HepG2 (cell line): ENCODE results near the gene TLDC2. TPM values are rescaled to one million over a fixed set of nuclear protein-coding genes. Genes with fewer than 3 reads are reported as not detected.
A peak's percentile ranks its signal among the peaks of the same experiment; 100 is the strongest.

Source experiments
- ATRX ChIP-seq: sonication (generic); formaldehyde crosslinking; IDR thresholded peaks from 2 replicates; pipeline ENCODE4 v1.4.0; 2020; ENCODE audit warnings: missing genetic modification reagents, borderline replicate concordance
- CENPX ChIP-seq: sonication (generic); formaldehyde crosslinking; IDR thresholded peaks from 2 replicates; pipeline ENCODE4 v1.9.0; 2021; ENCODE audit warnings: mild to moderate bottlenecking, missing genetic modification reagents, moderate library complexity
- CHD2 ChIP-seq: IDR thresholded peaks from 2 replicates; pipeline ENCODE4 v1.6.1; 2011; ENCODE audit warnings: low read depth, low read length, improper control_type of control experiment
- DNMT1 ChIP-seq: sonication (generic); formaldehyde crosslinking; IDR thresholded peaks from 2 replicates; pipeline ENCODE4 v1.5.1; 2020; ENCODE audit warnings: mild to moderate bottlenecking, missing genetic modification reagents
- GATAD2A ChIP-seq: IDR thresholded peaks from 2 replicates; pipeline ENCODE4 v1.6.1; 2016
- HNRNPH1 ChIP-seq: fragments of 200-400 bp; formaldehyde crosslinking; optimal IDR thresholded peaks from 2 replicates; pipeline ENCODE3; 2017; ENCODE audit warnings: mild to moderate bottlenecking, low read depth, low read length
- HNRNPK ChIP-seq: fragments of 200-400 bp; formaldehyde crosslinking; IDR thresholded peaks from 2 replicates; pipeline ENCODE4 v1.6.1; 2018; ENCODE audit warnings: low read length, low read depth, moderate library complexity, mild to moderate bottlenecking; ENCODE audit not compliant: poor library complexity, severe bottlenecking
- IRX3 ChIP-seq: sonication (generic); formaldehyde crosslinking; IDR thresholded peaks from 2 replicates; pipeline ENCODE4 v1.8.1; 2023; ENCODE audit warnings: mild to moderate bottlenecking, low read depth, missing genetic modification reagents, borderline replicate concordance
- KDM1A ChIP-seq: IDR thresholded peaks from 2 replicates; pipeline ENCODE4 v1.6.1; 2016; ENCODE audit warnings: missing compliant biosample characterization
- LCORL ChIP-seq, 2 experiments: fragments of 450-650 bp in 1 of 2; sonication (generic) in 1 of 2; formaldehyde crosslinking in 1 of 2; IDR thresholded peaks; 2 replicates each; pipeline versions ENCODE4 v1.5.0 to v1.6.1; 2017 to 2020; ENCODE audit warnings: antibody characterized with exemption in 1 of 2, missing genetic modification reagents in 1 of 2
- NCOR1 ChIP-seq: fragments of 200-600 bp; sonication (generic); IDR thresholded peaks from 2 replicates; pipeline ENCODE4 v1.7.0; 2017; ENCODE audit warnings: antibody characterized with exemption, low read length, borderline replicate concordance
- PBX2 ChIP-seq: IDR thresholded peaks from 2 replicates; pipeline ENCODE4 v1.6.1; 2016; ENCODE audit warnings: control low read depth
- PITX1 ChIP-seq: sonication (generic); formaldehyde crosslinking; IDR thresholded peaks from 2 replicates; pipeline ENCODE4 v1.5.1; 2020; ENCODE audit warnings: mild to moderate bottlenecking, missing genetic modification reagents
- RFX3 ChIP-seq: IDR thresholded peaks from 2 replicates; pipeline ENCODE4 v1.6.1; 2016; ENCODE audit warnings: missing biosample characterization, missing genetic modification reagents
- RNF2 ChIP-seq: fragments of 450-650 bp; conservative IDR thresholded peaks from 2 replicates; pipeline ENCODE4 v1.6.1; 2016; ENCODE audit warnings: low read depth
- SSRP1 ChIP-seq: IDR thresholded peaks from 2 replicates; pipeline ENCODE4 v1.6.1; 2016; ENCODE audit warnings: control low read depth
- ZBTB20 ChIP-seq: sonication (generic); formaldehyde crosslinking; IDR thresholded peaks from 2 replicates; pipeline ENCODE4 v1.8.1; 2023; ENCODE audit warnings: missing genetic modification reagents, low read depth, mild to moderate bottlenecking, borderline replicate concordance
- ZBTB37 ChIP-seq: sonication (generic); formaldehyde crosslinking; IDR thresholded peaks from 2 replicates; pipeline ENCODE4 v1.4.0; 2020; ENCODE audit warnings: mild to moderate bottlenecking, missing genetic modification reagents
- ZBTB7B ChIP-seq: sonication (generic); formaldehyde crosslinking; IDR thresholded peaks from 2 replicates; pipeline ENCODE4 v1.4.0; 2020; ENCODE audit warnings: missing genetic modification reagents
- ZFP90 ChIP-seq: sonication (generic); formaldehyde crosslinking; IDR thresholded peaks from 2 replicates; pipeline ENCODE4 v1.8.0; 2022; ENCODE audit warnings: missing genetic modification reagents, mild to moderate bottlenecking, inconsistent platforms, borderline replicate concordance
- ZHX1 ChIP-seq: sonication (generic); formaldehyde crosslinking; IDR thresholded peaks from 2 replicates; pipeline ENCODE4 v1.8.1; 2022; ENCODE audit warnings: low read depth, mild to moderate bottlenecking, missing genetic modification reagents
- ZIK1 ChIP-seq: sonication (generic); formaldehyde crosslinking; IDR thresholded peaks from 2 replicates; pipeline ENCODE4 v1.5.0; 2020; ENCODE audit warnings: mild to moderate bottlenecking, low read depth, missing genetic modification reagents, borderline replicate concordance
- ZKSCAN5 ChIP-seq: sonication (generic); formaldehyde crosslinking; IDR thresholded peaks from 2 replicates; pipeline ENCODE4 v1.5.1; 2020; ENCODE audit warnings: mild to moderate bottlenecking, missing genetic modification reagents
- ZNF143 ChIP-seq: sonication (generic); formaldehyde crosslinking; IDR thresholded peaks from 2 replicates; pipeline ENCODE4 v1.4.0; 2020; ENCODE audit warnings: missing genetic modification reagents
- ZNF207 ChIP-seq: fragments of 450-650 bp; IDR thresholded peaks from 2 replicates; pipeline ENCODE4 v1.6.1; 2016; ENCODE audit warnings: antibody characterized with exemption, borderline replicate concordance
- ZNF44 ChIP-seq: sonication (generic); formaldehyde crosslinking; IDR thresholded peaks from 2 replicates; pipeline ENCODE4 v1.5.1; 2020; ENCODE audit warnings: mild to moderate bottlenecking, missing genetic modification reagents
- ZNF724P ChIP-seq: sonication (generic); formaldehyde crosslinking; IDR thresholded peaks from 2 replicates; pipeline ENCODE4 v1.8.0; 2022; ENCODE audit warnings: missing genetic modification reagents, borderline replicate concordance
- ZNF777 ChIP-seq: sonication (generic); formaldehyde crosslinking; IDR thresholded peaks from 2 replicates; pipeline ENCODE4 v1.4.0; 2020; ENCODE audit warnings: missing genetic modification reagents
- ZNF850 ChIP-seq: sonication (generic); formaldehyde crosslinking; conservative IDR thresholded peaks from 2 replicates; pipeline ENCODE4 v1.9.0; 2021; ENCODE audit warnings: mild to moderate bottlenecking, missing genetic modification reagents
- polyA plus RNA-seq, 8 experiments: library from polyadenylated mRNA; depleted of rRNA in 3 of 8; stranded (reverse) in 7 of 8; unstranded in 1 of 8; fragments of >200 nt; fragmentation: Illumina TruSeq in 4 of 8; extraction: Trizol in 4 of 8; gene quantifications; 2 replicates each; pipeline versions ENCODE4 v1.2.1 to v1.2.3, GENCODE V29; 2011 to 2016; ENCODE audit warnings: low read depth in 4 of 8, missing spikeins in 1 of 8, mixed read lengths in 1 of 8; ENCODE audit not compliant: insufficient read depth in 1 of 8
- total RNA-seq, 5 experiments: library from RNA; depleted of rRNA; stranded (reverse); fragments of >200 nt; fragmentation: Illumina TruSeq; extraction: Trizol; gene quantifications; 2 replicates each; pipeline ENCODE4 v1.2.3, GENCODE V29; 2016; ENCODE audit warnings: low read depth in 1 of 5

The TLDC2 gene
- total and polyA plus RNA-seq, 2 of the 13 experiments (the other 11 are each of a cell fraction or from before 2014, with no cell fraction given) = 1.5 to 1.6 TPM

GRCh38 chr20:36927704-36928103 is 51.8 kb downstream of the TLDC2 start (continued):
- TF ChIP-seq PBX2 (CRISPR knock-in tag) = no peak
- TF ChIP-seq RNF2 = no peak
- no peak for TF ChIP-seq ZNF850 (CRISPR knock-in tag)
- no peak for TF ChIP-seq ZNF44
- no peak; the same call in 1 of the 2 replicates for TF ChIP-seq NCOR1
- no peak for TF ChIP-seq SSRP1 (CRISPR knock-in tag)
- no peak for TF ChIP-seq ZBTB37 (CRISPR knock-in tag)
- TF ChIP-seq ZBTB7B (CRISPR knock-in tag) = 0 out of 2 replicates have a peak, but pooled peaks have one; percentile 43
- TF ChIP-seq HNRNPK = no peak
- TF ChIP-seq LCORL (IDR thresholded peaks at IDR 0.05) = no peak
- TF ChIP-seq LCORL (CRISPR knock-in tag; IDR thresholded peaks at IDR 0.05) = peak; percentile 62; the same call in 1 of the 2 replicates
- TF ChIP-seq GATAD2A (CRISPR knock-in tag) = peak; percentile 59
- no peak for TF ChIP-seq CENPX (CRISPR knock-in tag)
- TF ChIP-seq ZBTB20 (CRISPR knock-in tag) = no peak
- no peak for TF ChIP-seq ATRX
- peak; percentile 52; the same call in 1 of the 2 replicates for TF ChIP-seq PITX1
- no peak for TF ChIP-seq HNRNPH1
- no peak for TF ChIP-seq DNMT1 (CRISPR knock-in tag)
- TF ChIP-seq CHD2 = no peak
- TF ChIP-seq ZNF143 = no peak
- TF ChIP-seq ZKSCAN5 = no peak
- TF ChIP-seq IRX3 (CRISPR knock-in tag) = no peak
- TF ChIP-seq ZHX1 (CRISPR knock-in tag) = no peak
- no peak for TF ChIP-seq ZNF777
- TF ChIP-seq ZFP90 (CRISPR knock-in tag) = no peak
- TF ChIP-seq ZIK1 = no peak
- no peak for TF ChIP-seq KDM1A (CRISPR knock-in tag)
- TF ChIP-seq ZNF724P (CRISPR knock-in tag) = no peak
- no peak for TF ChIP-seq ZNF207
- no peak for TF ChIP-seq RFX3
